Measurements from ENCODE around the gene NEUROD1. TPM values are rescaled to one million over a fixed set of nuclear protein-coding genes. Genes with fewer than 3 reads are reported as not detected.

Gene NEUROD1
- total RNA-seq, 1 donor from 2014 or later = not detected

GRCh38 chr2:181655519-181655918, 24.8 kb downstream of the NEUROD1 start:
- Histone ChIP-seq H3K36me3 (no peaks in the 10 kb centered on the region), H3K27me3 (peaks cover 30% of the 10 kb centered on the region), H3K27ac (no peak overlapping the region), H3K4me3 (no peak overlapping the region), H3K4me1 (peaks cover 18% of the 10 kb centered on the region), H3K9me3 (no peaks in the 10 kb centered on the region)
- DNase-seq (no peak), ATAC-seq (no peak)
- no peak for TF ChIP-seq CTCF (IDR thresholded peaks at IDR 0.05)
- intact Hi-C loops (cut with DNase I) = no loop called here

GRCh38 chr2:181649436-181649979, 30.8 kb downstream of the NEUROD1 start:
- Histone ChIP-seq H3K4me3 (no peak overlapping the region), H3K36me3 (no peaks in the 10 kb centered on the region), H3K27me3 (no peaks in the 10 kb centered on the region), H3K4me1 (no peaks in the 10 kb centered on the region), H3K9me3 (no peaks in the 10 kb centered on the region), H3K27ac (no peak overlapping the region)
- ATAC-seq (no peak), DNase-seq (no peak)
- no peak for TF ChIP-seq CTCF (IDR thresholded peaks at IDR 0.05)
- intact Hi-C loops (cut with DNase I) = no loop called here

GRCh38 chr2:181648478-181649155, 31.7 kb downstream of the NEUROD1 start:
- Histone ChIP-seq H3K4me3 (no peak overlapping the region), H3K9me3 (no peaks in the 10 kb centered on the region), H3K27me3 (no peaks in the 10 kb centered on the region), H3K4me1 (no peaks in the 10 kb centered on the region), H3K27ac (no peak overlapping the region), H3K36me3 (no peaks in the 10 kb centered on the region)
- intact Hi-C loops (cut with DNase I) = no loop called here
- TF ChIP-seq CTCF (IDR thresholded peaks at IDR 0.05) = no peak
- no peak for ATAC-seq
- no peak for DNase-seq

GRCh38 chr2:181646415-181646987, 33.8 kb downstream of the NEUROD1 start:
- H3K27me3 ChIP-seq = no peaks in the 10 kb centered on the region
- no peak for DNase-seq
- intact Hi-C loops (cut with DNase I) = no loop called here
- H3K4me1 ChIP-seq = no peaks in the 10 kb centered on the region
- ATAC-seq = no peak
- no peaks in the 10 kb centered on the region for H3K36me3 ChIP-seq
- H3K4me3 ChIP-seq = no peak overlapping the region
- no peak overlapping the region for H3K27ac ChIP-seq
- no peak for TF ChIP-seq CTCF (IDR thresholded peaks at IDR 0.05)
- no peaks in the 10 kb centered on the region for H3K9me3 ChIP-seq

GRCh38 chr2:181643151-181643550, 37.2 kb downstream of the NEUROD1 start:
- no peaks in the 10 kb centered on the region for H3K4me1 ChIP-seq
- ATAC-seq (no peak), DNase-seq (no peak)
- no peak overlapping the region for H3K4me3 ChIP-seq
- H3K27ac ChIP-seq = no peak overlapping the region
- no peak for TF ChIP-seq CTCF (IDR thresholded peaks at IDR 0.05)
- H3K36me3 ChIP-seq = no peaks in the 10 kb centered on the region
- H3K27me3 ChIP-seq = no peaks in the 10 kb centered on the region
- intact Hi-C loops (cut with DNase I) = no loop called here
- H3K9me3 ChIP-seq = no peaks in the 10 kb centered on the region

Measured in upper lobe of right lung (tissue), 1 donor.